Measurements from ENCODE around the gene PRR7.
"Not testable (repeated sequence)": the region's sequence is repeated elsewhere in the genome, so short reads cannot be mapped to it uniquely, and the experiment has no call there.

Gene PRR7

DNA sequence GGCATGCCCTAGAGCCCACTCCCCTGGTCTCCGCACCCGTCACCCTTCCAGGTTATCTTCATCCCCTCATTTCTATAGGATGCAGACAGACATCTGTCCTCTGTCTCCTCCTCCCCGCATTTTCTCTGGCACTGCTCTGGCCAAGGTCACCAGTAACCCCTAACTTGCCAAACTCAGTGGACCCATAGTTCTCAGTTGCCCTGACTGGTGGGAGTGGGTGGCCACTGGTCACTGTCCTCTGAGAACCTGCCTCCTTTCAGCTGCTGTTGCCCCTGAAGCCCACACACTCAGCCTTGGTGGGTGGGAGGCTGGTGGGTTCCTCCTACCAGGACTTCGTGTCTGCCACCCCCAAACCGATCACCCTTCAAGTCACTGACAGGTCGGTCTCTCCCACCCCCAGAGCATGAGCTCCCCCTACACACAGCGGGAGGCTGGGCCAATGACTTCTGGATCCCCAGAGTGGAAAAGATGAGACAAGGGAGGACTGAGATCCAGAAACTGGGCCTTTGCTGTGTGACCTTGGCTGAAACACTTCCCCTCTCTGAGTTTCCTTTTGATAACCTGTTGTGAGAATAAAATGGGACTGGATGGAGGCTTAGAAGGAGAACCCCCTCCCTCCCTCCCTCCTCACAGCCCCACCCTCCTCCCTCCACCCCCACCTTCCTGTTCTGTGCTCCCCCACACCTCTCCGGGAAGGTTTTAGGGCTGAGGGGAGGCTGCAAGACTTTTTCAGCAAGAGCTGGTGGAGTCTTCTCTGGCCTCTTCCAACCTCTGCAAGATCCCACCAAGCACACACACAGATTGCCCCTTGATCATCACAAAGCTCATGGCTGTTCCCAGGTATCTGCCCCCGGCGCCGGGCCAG lies 29.2 kb downstream of the PRR7 start:
- no peak for DNase-seq (ENCODE audit: low read depth, low spot score)
- no peak overlapping the region for H3K4me3 ChIP-seq (ENCODE audit: low read length)

DNA sequence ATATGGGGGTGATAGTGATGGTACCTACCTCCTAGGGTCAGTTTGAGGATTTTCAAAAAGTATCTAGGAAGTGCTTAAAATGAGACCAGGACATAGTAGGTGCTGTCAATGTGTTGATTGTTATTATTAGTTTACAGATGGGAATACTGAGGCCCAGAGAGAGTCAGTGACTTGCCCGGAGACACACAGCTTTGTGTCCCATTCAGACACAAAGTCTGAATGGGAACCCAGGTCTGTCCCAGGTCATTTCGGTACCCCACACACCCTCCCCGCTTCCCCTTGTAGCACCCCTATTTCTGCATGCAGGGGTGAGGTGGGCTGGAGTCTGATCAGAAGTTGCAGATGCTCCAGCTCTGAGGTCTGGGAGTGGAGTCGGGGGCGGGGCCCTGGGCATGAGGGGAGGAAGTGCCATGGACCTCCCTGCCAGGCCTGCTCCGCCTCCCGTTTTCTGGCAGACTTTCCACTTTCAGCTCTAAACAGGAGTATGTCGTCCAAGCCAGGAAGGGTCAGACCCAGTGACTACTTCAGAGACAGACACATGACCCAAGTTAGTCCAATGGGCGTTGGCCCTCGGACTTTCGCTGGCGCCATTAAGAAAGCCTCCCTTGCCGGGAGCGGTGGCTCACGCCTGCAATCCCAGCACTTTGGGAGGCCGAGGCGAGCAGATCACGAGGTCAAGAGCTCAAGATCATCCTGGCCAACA lies 30.1 kb downstream of the PRR7 start:
- DNase-seq (ENCODE audit: low read depth, low spot score): no peak
- no peak overlapping the region for H3K4me3 ChIP-seq (ENCODE audit: low read length)

DNA sequence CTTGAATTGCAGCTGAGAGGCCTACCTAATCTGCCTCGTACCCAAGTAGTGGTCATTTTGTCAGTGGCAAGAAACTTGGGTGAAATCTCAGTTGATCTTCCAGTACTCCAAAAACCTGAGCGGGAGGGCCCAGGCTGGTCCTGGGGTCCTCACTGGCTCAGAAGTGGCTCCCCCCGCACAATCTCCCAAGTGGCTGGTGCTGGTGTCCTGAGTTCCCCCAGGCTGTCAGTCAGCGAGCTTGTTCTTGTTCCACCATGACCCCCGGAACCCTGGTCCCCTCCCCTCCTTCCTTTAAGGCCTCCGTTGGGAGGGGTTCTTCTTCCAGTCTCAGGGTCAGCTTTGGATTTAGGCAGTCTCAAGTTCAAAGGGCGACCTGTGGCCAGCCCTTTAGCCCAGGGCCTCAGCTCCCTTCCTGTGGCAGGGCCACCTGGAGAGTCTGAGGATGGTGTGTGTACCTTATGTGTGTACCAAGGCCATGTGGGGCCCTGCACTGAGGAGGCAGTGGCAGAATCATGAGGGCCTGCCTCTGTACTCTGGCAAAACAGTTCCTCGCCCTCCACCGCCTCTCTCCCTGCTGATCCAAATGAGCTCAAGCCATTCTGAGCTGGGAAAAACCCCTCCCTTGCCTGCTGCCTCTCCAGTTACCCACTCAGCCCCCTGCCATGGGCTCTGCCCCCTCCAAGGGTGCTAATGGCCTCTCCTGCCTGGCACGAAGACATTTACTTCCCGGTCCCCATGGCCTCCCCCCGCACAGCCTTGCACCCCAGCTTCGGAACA lies 31.3 kb downstream of the PRR7 start:
- H3K4me3 ChIP-seq (ENCODE audit: low read length): no peak overlapping the region
- DNase-seq (ENCODE audit: low read depth, low spot score): no peak

DNA sequence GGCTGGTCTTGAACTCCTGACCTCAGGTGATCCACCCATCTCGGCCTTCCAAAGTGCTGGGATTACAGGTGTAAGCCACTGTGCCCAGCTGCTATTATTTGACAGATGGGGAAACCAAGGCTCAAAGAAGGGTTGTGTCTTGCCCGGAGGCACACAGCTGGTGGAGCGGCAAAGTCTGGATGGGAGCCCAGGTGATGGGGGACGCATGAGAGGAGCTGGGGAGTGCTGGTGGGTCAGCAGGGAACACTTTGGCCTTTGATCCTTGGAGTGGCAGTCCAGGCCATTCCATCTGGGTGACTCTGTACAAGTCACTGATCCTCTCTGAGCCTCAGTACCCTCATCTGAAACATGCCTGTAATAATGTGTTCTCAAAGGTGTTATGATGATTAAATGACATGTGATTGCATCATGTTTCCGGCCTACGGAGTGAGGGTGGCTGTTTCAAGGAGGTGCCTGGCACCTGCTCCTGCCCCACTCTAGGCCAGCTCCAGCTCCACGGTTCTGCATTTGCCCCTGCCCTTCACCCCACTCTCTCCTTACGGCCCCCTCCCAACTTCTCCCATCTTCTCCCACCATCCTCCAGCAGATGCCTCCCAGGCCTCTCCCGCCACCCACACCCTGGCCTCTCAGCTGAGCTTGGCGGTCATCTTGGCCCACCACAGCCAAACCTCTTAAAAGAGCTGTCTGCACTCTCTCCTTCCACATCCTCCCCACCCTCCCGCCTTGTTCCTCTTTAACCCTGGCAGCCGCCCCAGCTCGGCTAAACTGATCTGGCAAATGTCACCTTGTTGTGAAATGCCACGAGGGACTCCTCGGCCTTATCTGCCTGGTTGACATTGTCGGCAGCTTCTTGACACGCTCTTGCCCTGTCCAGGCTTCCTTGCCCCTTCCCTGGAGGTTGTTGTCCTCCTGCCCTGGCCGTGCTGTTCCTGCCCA lies 32.4 kb downstream of the PRR7 start:
- H3K4me3 ChIP-seq (ENCODE audit: low read length): no peak overlapping the region
- peak; percentile 42 for DNase-seq (ENCODE audit: low read depth, low spot score)

DNA sequence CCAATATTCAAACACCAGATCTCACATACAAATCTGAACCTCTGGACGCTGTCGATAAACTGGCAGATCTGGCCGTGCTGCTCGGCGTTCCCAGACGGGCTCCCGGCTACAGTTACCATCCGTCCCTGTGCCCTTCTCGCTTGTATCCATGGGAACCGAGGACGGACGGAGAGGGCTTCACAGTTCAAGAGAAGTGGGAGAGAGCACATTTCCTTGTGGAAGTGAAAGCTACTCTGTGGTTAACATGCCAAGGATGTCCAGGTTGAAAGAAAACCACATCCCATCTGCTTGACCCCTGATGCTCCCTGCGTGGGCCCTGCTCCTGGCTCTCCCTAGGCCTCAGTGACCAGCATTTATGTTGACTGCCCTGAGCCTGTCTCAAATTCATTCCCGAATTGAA lies 33.2 kb downstream of the PRR7 start:
- no peak overlapping the region for H3K4me3 ChIP-seq (ENCODE audit: low read length)
- no peak for DNase-seq (ENCODE audit: low read depth, low spot score)

DNA sequence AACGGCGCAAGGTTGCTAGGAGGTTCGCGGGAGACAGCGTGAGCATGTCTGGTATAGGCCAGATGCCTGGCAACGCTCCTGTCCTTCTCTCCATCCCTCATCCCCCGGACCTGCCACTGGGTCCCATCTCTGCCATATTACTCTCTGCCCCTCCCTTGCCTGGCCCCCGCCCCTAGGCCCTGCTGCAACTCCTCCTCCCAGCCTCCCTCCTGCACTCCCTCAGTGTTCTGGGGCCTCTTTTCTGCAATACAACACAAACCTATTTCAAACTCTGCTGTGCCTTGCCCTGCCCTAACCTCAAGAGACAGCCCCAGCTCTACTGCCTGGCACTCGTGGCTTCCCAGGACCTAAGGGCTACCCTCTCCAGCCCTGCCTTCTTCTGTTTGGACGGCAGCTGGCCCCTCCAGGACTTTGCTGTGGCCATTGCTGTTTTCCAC lies 35.8 kb downstream of the PRR7 start:
- no peak for DNase-seq (ENCODE audit: low read depth, low spot score)
- no peak overlapping the region for H3K4me3 ChIP-seq (ENCODE audit: low read length)

DNA sequence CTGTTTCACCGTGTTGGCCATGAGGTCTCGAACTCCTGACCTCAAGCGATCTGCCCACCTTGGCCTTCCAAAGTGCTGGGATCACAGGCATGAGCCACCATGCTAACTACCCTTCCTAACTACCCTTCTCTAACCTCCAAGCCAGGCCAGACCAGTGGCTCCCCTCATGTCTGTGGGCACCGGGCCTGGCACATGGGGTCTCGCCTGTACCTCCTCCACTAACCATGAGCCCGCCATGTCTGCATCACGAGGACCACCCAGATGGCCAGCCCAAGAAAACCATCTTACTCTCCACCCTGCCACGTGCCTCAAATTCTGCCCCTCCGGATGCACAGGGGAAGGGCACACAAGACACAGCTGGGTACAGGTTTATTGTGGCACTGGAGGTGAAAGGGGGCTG lies 36.4 kb downstream of the PRR7 start:
- no peak for DNase-seq (ENCODE audit: low read depth, low spot score)
- no peak overlapping the region for H3K4me3 ChIP-seq (ENCODE audit: low read length)

DNA sequence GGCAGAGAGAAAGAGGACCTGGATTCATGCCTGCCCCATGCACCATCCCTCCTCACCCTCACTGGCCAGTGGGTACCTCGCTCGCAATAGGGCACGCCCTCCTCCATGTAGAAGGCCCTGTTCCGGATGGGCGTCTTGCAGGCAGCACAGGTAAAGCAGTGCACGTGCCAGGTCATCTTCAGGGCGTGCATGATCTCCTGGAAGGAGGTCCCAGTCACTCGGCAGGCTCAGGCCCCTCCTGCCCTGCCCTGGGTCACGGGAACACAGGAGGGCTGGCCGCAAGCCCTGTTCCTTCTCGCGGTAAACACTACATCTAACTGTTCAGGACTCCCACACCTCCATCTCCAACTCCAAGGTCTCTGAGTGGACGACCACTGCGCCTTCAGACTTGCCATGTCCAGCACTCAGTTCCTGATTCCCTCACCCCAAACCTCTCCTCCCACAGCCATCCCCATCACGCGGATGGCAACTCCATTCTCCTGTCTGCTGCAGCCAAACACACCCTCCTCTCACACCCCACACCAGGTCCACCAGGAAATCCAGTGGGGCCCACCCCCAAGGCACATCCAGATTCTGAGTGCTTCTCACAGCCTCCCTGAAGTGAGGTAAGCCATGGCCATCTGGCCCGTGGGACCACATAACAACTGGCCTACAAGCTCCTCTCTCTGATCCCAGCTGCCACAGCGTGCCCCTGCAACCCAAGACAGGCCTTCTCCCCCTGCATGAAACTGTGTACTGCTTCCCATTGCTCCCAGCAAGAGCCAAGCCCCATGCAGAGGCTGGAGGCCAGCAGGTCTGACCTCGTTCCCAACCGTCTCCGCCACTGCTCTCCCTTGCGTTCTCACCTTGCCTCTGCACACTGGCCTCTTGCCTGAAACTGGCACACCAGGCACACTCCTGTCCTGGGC lies 37.6 kb downstream of the PRR7 start:
- no peak overlapping the region for H3K4me3 ChIP-seq (ENCODE audit: low read length)
- DNase-seq (ENCODE audit: low read depth, low spot score): no peak

DNA sequence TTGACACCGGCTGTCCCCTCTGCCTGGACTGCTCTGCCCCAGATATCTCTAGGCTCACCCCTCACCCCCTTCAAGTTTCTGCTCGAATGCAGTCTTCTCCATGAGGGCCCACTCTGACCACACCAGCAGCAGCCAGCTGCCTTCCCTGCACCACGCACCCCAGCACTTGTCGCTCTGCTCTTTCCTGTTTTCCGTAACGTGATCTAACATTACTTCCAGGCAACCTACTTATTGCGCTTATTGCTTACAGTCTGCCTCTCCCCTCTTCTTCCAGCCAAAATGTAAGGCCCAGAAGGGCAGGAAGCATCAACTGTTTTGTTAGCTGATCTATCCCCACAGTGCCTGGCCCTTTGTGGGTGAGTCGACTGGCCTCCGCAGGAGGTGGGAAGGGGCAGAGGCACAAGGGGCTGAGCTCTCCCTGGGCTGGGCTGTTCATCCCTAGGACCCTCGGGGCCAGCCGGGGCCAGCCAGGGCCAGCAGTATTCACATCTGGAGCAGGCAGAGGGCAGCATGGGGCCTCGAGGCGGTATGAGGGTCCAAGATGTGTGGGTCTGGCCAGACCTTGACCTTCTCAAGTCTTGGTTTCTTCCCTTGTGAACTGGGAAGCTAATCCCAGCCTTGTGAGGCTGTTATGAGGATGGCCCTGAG lies 38.4 kb downstream of the PRR7 start:
- H3K4me3 ChIP-seq (ENCODE audit: low read length): no peak overlapping the region
- DNase-seq (ENCODE audit: low read depth, low spot score): no peak

DNA sequence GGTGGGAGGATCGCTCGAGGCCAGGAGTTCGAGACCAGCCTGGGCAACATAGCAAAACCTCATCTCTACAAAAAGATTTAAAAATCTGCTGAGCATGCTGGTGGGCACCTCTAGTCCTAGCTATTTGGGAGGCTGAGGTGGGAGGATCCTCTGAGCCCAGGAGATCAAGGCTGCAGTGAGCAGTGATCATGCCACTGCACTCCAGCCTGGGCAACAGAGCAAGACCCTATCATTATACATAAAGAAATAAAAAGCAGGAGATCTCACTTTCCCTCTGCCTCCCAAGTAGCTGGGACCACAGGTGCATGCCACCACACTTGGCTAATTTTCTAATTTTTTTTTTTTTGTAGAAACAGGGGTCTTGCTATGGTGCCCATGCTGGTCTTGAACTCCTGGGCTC lies 39.1 kb downstream of the PRR7 start:
- not testable (repeated sequence) for DNase-seq (ENCODE audit: low read depth, low spot score); H3K4me3 ChIP-seq (ENCODE audit: low read length)

DNA sequence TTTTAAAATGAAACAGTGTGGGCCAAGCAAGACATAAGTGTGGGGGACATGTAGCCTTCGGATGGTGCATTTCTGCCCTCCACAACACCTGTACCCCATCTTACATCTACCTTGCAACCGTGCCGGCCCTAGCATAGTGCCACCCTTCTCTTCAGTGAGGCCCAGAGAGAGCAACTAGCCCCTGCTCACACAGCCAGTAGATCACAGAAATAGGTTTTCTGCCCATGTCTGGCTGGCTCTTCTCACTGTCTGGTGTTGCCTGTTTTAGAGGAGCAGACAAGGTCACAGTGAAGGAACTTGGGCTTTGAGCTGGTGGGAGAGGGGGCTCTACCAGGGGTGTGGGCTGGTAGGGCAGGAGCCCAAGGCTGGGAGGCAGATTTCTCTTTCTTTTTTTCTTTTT lies 39.6 kb downstream of the PRR7 start:
- no peak for DNase-seq (ENCODE audit: low read depth, low spot score)
- H3K4me3 ChIP-seq (ENCODE audit: low read length): no peak overlapping the region

DNA sequence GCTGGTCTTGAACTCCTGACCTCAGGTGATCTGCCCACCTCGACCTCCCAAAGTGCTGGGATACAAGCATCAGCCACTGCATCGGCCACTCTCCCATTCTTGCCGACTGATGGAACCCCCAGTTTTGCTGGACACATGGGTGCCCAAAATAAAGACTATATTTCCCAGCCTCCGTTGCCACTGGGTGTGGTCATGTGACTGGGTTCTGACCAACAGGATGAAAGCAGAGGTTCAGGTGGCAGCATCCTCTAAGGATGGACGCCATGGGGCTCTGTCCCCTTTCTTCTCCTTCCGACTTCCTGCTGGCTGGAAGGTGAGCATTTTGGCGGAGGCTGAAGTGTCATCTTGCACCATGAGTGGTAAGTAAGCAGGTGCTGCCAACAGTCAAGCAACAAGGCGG lies 40.5 kb downstream of the PRR7 start:
- H3K4me3 ChIP-seq (ENCODE audit: low read length): no peak overlapping the region
- no peak for DNase-seq (ENCODE audit: low read depth, low spot score)

DNA sequence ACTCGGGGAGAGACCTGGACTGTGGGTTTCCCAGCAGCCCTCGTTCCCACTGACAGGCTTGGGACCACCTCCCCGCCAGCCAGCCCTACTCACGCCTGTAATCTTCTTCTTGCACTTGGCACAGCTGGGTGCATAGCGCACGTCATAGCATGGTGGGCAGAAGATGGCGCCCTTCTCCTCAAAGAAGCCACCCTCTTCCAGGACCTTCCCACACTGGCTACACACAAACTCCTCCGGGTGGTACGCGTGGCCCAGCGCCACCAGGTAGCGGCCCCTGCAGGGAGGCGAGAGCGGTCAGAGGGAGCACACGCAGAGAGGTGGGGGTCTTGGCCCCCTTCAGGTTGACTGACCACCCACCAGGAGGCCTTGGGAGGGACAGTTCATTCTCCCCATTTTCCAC lies 41.4 kb downstream of the PRR7 start:
- DNase-seq (ENCODE audit: low read depth, low spot score): no peak
- H3K4me3 ChIP-seq (ENCODE audit: low read length): no peak overlapping the region

DNA sequence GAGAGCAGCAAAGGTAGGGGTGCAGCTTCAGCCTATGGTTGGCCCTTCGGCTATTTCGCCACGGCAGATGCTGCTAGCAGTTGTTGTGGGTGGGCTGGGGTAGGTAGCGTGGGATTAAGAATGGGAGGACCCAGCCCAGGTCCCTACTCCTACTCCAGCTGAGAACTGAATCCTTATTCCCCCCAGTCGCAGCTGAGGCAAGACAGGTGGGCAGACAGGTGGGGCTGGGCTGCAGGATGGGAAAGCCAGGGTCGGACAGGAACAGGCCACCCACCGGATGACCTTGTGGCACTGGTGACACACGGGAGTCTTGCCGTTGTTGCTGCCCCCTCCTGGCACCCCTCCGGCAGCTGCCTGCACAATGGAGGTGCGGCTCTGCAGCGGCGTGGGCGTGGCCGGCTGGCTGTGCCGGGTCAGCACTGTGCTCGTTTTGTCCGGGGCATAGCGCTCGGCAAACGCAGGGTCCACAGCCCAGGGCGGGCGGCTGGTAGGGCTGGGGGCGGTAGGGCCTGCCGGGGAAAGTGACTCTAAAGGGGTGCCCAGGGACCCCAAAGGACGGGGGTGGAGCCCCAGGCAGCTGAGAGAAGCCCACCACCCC lies 42.6 kb downstream of the PRR7 start:
- no peak overlapping the region for H3K4me3 ChIP-seq (ENCODE audit: low read length)

DNA sequence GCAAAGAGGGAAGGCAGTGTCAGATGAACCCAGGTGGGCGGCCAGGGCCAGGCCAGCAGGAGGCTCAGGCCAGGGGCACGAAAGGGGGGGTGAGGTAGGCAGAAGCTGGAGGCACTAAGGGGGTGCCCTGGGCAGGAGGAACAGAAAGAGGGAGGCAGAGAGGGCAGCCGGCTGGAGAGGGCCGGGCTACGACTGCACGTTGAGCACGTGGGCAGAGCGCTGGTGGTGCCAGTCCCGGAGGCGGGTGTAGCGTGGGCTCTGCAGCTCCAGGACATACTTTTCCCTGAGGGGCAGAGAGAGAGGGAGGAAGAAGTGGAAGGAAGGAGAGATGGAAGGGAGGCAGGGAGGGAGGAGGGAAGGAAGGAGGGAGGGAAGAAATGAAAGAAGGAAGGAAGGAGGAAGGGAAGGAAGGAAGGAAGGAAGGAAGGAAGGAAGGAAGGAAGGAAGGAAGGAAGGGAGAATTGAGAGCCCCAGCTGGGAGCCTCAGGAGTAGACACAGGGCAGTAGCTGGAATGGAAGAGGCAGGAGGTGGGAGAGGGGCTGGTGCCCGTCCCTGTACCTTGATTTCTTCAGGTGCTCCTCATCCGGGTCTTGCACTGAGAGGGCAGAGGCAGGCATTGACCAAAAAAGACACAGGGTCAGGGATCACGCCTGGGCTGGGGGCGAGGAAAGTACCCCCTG lies 43.8 kb downstream of the PRR7 start:
- no peak for DNase-seq (ENCODE audit: low read depth, low spot score)
- no peak overlapping the region for H3K4me3 ChIP-seq (ENCODE audit: low read length)

More for the DNA sequence above, 42.6 kb downstream of the PRR7 start:
- DNase-seq (ENCODE audit: low read depth, low spot score): no peak

DNA sequence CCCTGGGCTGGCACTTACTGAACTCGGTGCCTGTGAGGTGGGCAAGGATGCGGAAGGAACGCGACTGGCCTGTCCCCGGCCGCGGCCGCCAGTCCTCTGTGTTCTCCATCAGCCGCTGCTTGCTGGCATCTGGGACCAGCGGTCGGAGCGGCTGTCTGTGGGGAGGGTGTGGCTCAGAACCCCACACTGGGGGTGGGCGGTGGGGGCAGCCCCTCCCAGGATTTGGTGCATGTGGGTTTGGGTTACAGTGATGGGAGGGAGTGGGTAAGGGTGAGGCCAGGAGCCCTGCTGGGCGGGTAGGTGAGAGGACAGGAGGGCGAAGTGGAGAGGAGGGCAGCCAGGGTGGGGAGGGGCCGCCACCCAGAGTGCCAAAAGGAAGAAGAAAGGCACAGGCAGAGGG lies 44.4 kb downstream of the PRR7 start:
- H3K4me3 ChIP-seq (ENCODE audit: low read length): no peak overlapping the region
- no peak for DNase-seq (ENCODE audit: low read depth, low spot score)

All from Jurkat, Clone E6-1 (cell line).